ENCODE measurements around the gene DPYSL3.

- TF ChIP-seq ZNF274 (IDR thresholded peaks at IDR 0.05; ENCODE audit: low read depth, low read length) (no peak), YY1 (IDR thresholded peaks at IDR 0.05; ENCODE audit: insufficient read depth, insufficient read length) (no peak)
These were observed 9.5 kb upstream of the DPYSL3 start for GRCh38 chr5:147519380-147519779.
